GM12891 (cell line): Measurements from ENCODE around the gene ELAC1.
"Not testable (repeated sequence)": the region's sequence is repeated elsewhere in the genome, so short reads cannot be mapped to it uniquely, and the experiment has no call there.

Experiments used
- DNase-seq: peaks from one replicate; pipeline ENCODE4 v3.0.0; 2011; ENCODE audit warnings: low spot score; ENCODE audit not compliant: insufficient read length
- FAIRE-seq: peaks from 2 replicates; lab custom pipeline; 2011; peaks lifted over from hg19 to GRCh38; lab: Jason Lieb, UNC
- PAX5 ChIP-seq: IDR thresholded peaks from 2 replicates; pipeline ENCODE4 v1.6.1; 2011; ENCODE audit warnings: low read length, moderate library complexity, mild to moderate bottlenecking; ENCODE audit not compliant: insufficient read depth, severe bottlenecking
- POLR2A ChIP-seq: IDR thresholded peaks from 2 replicates; pipeline ENCODE4 v1.6.1; 2011; ENCODE audit warnings: low read depth, low read length, control low read depth
- POLR2AphosphoS5 ChIP-seq: IDR thresholded peaks from 2 replicates; pipeline ENCODE4 v1.6.1; 2011; ENCODE audit warnings: low read depth, low read length, control low read depth
- POU2F2 ChIP-seq: IDR thresholded peaks from 2 replicates; pipeline ENCODE4 v1.6.1; 2011; ENCODE audit warnings: low read depth, mild to moderate bottlenecking, control low read depth, low read length, moderate library complexity
- SPI1 ChIP-seq: IDR thresholded peaks from 2 replicates; pipeline ENCODE4 v1.6.1; 2011; ENCODE audit warnings: low read depth, low read length, control low read depth
- TAF1 ChIP-seq: IDR thresholded peaks from 2 replicates; pipeline ENCODE4 v1.6.1; 2011; ENCODE audit warnings: low read depth, low read length, control low read depth

Gene ELAC1

GRCh38 chr18:50994031-50994430 lies 26.2 kb downstream of the ELAC1 start:
- FAIRE-seq = no peak

DNA sequence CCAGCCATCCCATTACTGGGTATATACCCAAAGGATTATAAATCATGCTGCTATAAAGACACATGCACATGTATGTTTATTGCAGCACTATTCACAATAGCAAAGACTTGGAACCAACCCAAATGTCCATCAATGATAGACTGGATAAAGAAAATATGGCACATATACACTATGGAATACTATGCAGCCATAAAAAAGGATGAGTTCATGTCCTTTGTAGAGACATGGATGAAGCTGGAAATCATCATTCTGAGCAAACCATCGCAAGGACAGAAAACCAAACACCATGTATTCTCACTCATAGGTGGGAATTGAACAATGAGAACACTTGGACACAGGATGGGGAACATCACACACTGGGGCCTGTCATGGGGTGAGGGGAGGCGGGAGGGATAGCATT lies 35.3 kb downstream of the ELAC1 start:
- not testable (repeated sequence) for FAIRE-seq, DNase-seq

More at GRCh38 chr18:50994031-50994430, 26.2 kb downstream of the ELAC1 start:
- TF ChIP-seq POLR2AphosphoS5 = no peak
- no peak for TF ChIP-seq POU2F2
- TF ChIP-seq POLR2A = no peak
- no peak for TF ChIP-seq SPI1
- no peak for TF ChIP-seq PAX5
- TF ChIP-seq TAF1 = no peak
- DNase-seq = no peak

GRCh38 chr18:51006061-51006818 lies 38.4 kb downstream of the ELAC1 start:
- TF ChIP-seq POLR2A = no peak
- no peak for TF ChIP-seq TAF1
- no peak for TF ChIP-seq SPI1
- TF ChIP-seq PAX5 = no peak
- TF ChIP-seq POLR2AphosphoS5 = no peak
- TF ChIP-seq POU2F2 = no peak
- no peak for DNase-seq
- FAIRE-seq = no peak

- TF ChIP-seq PAX5 = no peak
- no peak for TF ChIP-seq SPI1
- TF ChIP-seq POLR2A = no peak
- TF ChIP-seq POU2F2 = no peak
- TF ChIP-seq POLR2AphosphoS5 = no peak
- TF ChIP-seq TAF1 = no peak
- DNase-seq (no peak), FAIRE-seq (no peak)
Measured at GRCh38 chr18:51006948-51007789, 39.3 kb downstream of the ELAC1 start.

DNA sequence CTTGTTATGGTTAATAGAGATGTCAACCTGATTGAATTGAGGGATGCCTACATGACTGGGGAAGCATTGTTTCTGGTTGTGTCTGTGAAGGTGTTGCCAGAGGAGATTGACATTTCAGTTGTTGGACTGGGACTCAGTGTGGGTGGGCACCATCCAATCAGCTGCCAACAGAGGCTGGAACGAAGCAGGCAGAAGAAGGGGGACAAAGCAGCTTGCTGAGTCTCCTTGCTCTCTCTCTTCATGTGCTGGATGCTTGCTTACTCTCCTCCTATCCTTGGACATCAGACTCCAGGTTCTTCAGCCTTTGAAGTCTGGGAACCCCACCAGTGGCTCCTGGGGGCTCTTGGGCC lies 39.9 kb downstream of the ELAC1 start:
- FAIRE-seq (no peak), DNase-seq (no peak)
- no peak for TF ChIP-seq SPI1
- TF ChIP-seq POLR2AphosphoS5 = no peak
- no peak for TF ChIP-seq POU2F2
- TF ChIP-seq PAX5 = no peak

DNA sequence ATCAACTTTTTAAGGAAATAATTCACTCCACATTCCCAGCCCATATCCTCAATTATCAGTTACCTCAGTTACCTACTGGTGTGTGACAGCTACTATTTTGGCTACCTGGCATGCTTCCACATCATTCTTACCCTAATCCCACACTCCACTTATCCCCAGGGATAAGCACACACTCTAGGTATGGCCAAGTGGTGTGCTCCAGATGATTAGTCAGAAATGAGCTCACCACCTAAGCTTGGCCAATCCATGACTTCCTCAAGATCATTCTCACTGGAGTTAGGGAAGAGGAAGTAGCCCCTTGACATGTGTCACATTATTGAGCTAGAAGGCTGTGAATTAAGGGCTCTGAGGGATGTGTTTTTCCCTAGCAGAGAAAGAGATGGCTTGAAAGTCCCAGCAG lies 41.2 kb downstream of the ELAC1 start:
- DNase-seq (no peak), FAIRE-seq (no peak)
- TF ChIP-seq SPI1 (no peak), POU2F2 (no peak), POLR2A (no peak), PAX5 (no peak), POLR2AphosphoS5 (no peak), TAF1 (no peak)

GRCh38 chr18:51010218-51010617 lies 42.4 kb downstream of the ELAC1 start:
- FAIRE-seq = no peak
- TF ChIP-seq SPI1 = no peak
- TF ChIP-seq PAX5 = no peak
- TF ChIP-seq POU2F2 = no peak
- TF ChIP-seq POLR2A = no peak
- TF ChIP-seq TAF1 = no peak
- TF ChIP-seq POLR2AphosphoS5 = no peak
- no peak for DNase-seq

- TF ChIP-seq POU2F2 (no peak), PAX5 (no peak), SPI1 (no peak)
Measured at GRCh38 chr18:51011709-51012108, 43.9 kb downstream of the ELAC1 start.

DNA sequence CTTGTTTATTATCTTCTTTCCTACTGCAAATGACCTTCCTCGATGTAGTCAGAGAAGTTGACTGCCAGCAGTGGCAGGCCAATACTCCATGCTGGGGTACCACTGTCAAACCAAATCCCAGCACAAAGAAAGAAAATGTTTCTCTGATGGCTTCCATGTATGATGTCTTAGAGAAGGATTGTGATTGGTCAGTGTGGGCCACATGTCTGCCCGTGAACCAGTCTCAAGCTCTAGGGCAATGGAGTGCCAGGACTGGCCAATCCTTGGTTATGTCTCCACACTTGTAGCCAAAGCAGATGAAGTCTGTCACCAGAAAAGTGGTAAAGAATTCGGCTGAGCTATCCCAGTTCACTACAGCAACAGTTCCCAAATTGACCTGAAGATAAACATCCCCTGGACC lies 44.6 kb downstream of the ELAC1 start:
- no peak for DNase-seq
- TF ChIP-seq POLR2AphosphoS5 = no peak
- no peak for FAIRE-seq

More at GRCh38 chr18:51011709-51012108, 43.9 kb downstream of the ELAC1 start:
- DNase-seq (no peak), FAIRE-seq (no peak)

DNA sequence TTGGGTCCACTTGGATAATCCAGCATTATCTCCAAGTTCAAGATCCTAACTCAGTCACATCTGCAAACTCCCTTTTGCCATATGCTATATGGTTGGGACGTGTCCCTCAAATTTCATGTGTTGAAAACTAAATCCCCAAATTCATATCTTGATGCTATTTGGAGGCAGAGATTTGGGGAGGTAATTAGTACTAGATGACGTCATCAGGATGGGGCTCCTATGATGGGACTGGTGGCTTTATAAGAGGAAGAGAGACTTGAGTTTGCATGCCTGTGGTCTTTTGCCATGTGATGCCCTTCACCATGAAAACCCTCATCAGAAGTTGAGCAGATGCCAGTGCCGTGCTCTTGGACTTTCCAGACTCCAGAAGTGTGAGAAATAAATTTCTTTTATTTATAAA lies 45.4 kb downstream of the ELAC1 start:
- FAIRE-seq (no peak), DNase-seq (no peak)
- TF ChIP-seq POLR2AphosphoS5 (no peak), POU2F2 (no peak), TAF1 (no peak), SPI1 (no peak)
